Gastroesophageal sphincter (tissue), 4 donors: ENCODE data around the gene DDX19B. TPM values are rescaled to one million over a fixed set of nuclear protein-coding genes. Genes with fewer than 3 reads are reported as not detected.

Source experiments
- ATAC-seq: fragments of 150-250 bp; one replicate; pipeline ENCODE4 v1.9.1; 2016; ENCODE audit warnings: mild to moderate bottlenecking, moderate library complexity
- H3K27ac ChIP-seq, 4 donors: fragments of 200-600 bp; sonication (generic) in 3 of 4; 1 replicate in 3 of 4; 2 replicates in 1 of 4; pipeline ENCODE4 v1.5.1; 2016 to 2019
- H3K27me3 ChIP-seq: fragments of 200-600 bp; sonication (generic); one replicate; pipeline ENCODE4 v1.5.1; 2019
- H3K36me3 ChIP-seq, 2 donors: fragments of 200-600 bp; sonication (generic); one replicate each; pipeline ENCODE4 v1.5.1; 2019; ENCODE audit warnings: control low read depth in 1 of 2
- H3K4me1 ChIP-seq, 3 donors: fragments of 200-600 bp; sonication (generic); 1 replicate in 2 of 3; 2 replicates in 1 of 3; pipeline ENCODE4 v1.5.1; 2016 to 2019; ENCODE audit warnings: control low read depth in 2 of 3
- H3K4me3 ChIP-seq, 2 donors: fragments of 200-600 bp; sonication (generic); one replicate each; pipeline ENCODE4 v1.5.1; 2019; ENCODE audit warnings: mild to moderate bottlenecking in 1 of 2, moderate library complexity in 1 of 2
- H3K9me3 ChIP-seq, 3 donors: fragments of 200-600 bp; sonication (generic); one replicate each; pipeline ENCODE4 v1.5.1; 2017 to 2019; ENCODE audit warnings: control low read depth in 2 of 3
- EP300 ChIP-seq: sonication (generic); formaldehyde crosslinking; IDR thresholded peaks from one replicate; pipeline ENCODE4 v1.6.1; 2017; ENCODE audit warnings: antibody characterized with exemption, mild to moderate bottlenecking
- POLR2A ChIP-seq, 2 donors: fragments of 450-650 bp; IDR thresholded peaks; one replicate each; pipeline ENCODE4 v1.6.1; 2017; ENCODE audit warnings: antibody characterized with exemption in 2 of 2, mild to moderate bottlenecking in 2 of 2, moderate library complexity in 1 of 2
- POLR2AphosphoS5 ChIP-seq: sonication (generic); formaldehyde crosslinking; IDR thresholded peaks from one replicate; pipeline ENCODE4 v1.6.1; 2017; ENCODE audit warnings: antibody characterized with exemption
- WGBS, 2 donors: methylation state at CpG; one replicate each; pipeline ENCODE4 v1.1.5; 2018; ENCODE audit warnings: low coverage in 1 of 2; 5-methylcytosine and 5-hydroxymethylcytosine counted together
- total RNA-seq, 4 donors: library from RNA; depleted of rRNA; stranded (reverse); fragments of >200 nt; gene quantifications; one replicate each; pipeline ENCODE4 v1.1.0, GENCODE V29; 2016
- TF ChIP-seq, protein P1 (sequence below), 4 experiments: fragments of 200-600 bp in 2 of 4; fragments of 450-650 bp in 2 of 4; sonication (generic) in 1 of 4; IDR thresholded peaks; one replicate each; pipeline ENCODE4 v1.5.1; 2017 to 2019; ENCODE audit warnings: antibody characterized with exemption in 4 of 4, mild to moderate bottlenecking in 2 of 4, moderate library complexity in 2 of 4

DDX19B gene
- total RNA-seq, 4 donors from 2014 or later, result 25.4 to 44.0 (median 30.4) TPM

GRCh38 chr16:70377782-70378181 is 78.8 kb downstream of the DDX19B start:
- no peak overlapping the region for H3K4me3 ChIP-seq
- no peaks in the 10 kb centered on the region for H3K9me3 ChIP-seq
- peaks cover 0 to 35% of the 10 kb centered on the region in 2 donors for H3K36me3 ChIP-seq
- H3K4me1 ChIP-seq, result peaks cover 0 to 23% (median 10%) of the 10 kb centered on the region in 3 donors
- no peak for ATAC-seq
- H3K27me3 ChIP-seq, result no peaks in the 10 kb centered on the region
- whole genome bisulfite sequencing, 2 donors, result 45 to 83% methylated on average over 2 of the region's 2 CpGs
- no peak for TF ChIP-seq EP300
- TF ChIP-seq POLR2AphosphoS5, result no peak
- TF ChIP-seq POLR2A (IDR thresholded peaks at IDR 0.05), result no peak
- TF ChIP-seq, protein P1, sequence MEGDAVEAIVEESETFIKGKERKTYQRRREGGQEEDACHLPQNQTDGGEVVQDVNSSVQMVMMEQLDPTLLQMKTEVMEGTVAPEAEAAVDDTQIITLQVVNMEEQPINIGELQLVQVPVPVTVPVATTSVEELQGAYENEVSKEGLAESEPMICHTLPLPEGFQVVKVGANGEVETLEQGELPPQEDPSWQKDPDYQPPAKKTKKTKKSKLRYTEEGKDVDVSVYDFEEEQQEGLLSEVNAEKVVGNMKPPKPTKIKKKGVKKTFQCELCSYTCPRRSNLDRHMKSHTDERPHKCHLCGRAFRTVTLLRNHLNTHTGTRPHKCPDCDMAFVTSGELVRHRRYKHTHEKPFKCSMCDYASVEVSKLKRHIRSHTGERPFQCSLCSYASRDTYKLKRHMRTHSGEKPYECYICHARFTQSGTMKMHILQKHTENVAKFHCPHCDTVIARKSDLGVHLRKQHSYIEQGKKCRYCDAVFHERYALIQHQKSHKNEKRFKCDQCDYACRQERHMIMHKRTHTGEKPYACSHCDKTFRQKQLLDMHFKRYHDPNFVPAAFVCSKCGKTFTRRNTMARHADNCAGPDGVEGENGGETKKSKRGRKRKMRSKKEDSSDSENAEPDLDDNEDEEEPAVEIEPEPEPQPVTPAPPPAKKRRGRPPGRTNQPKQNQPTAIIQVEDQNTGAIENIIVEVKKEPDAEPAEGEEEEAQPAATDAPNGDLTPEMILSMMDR (IDR thresholded peaks at IDR 0.05), result no peak
- H3K27ac ChIP-seq, result no peak overlapping the region

DNA sequence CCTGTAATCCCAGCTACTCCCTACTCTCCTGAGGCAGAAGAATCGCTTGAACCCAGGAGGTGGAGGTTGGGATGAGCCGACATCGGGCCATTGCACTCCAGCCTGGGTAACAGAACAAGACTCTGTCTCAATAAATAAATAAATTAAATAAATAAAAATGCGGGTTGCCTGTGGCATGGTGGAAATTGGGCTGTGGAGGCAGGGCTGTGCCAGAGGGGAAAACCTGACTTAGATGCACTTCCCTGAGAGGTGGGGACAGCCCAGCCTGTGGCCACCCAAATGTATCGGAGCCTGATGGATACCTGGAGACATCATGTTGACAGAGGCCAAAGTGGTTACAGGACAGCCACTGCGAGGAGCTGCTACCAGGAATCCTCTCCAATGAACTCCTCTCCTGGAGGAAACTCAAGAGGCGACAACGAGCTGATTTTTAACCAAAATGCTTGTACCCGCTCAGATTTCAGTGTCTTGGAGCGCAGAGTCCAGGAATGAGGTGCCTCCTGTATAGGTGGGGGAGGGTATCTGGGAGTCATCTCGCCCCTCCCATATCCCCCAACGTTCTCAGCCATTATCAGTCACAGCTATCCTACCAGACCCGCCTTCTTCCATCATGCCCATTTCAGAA is 80.0 kb downstream of the DDX19B start:
- Histone ChIP-seq H3K4me3 (no peak overlapping the region), H3K36me3 (peaks cover 0 to 30% of the 10 kb centered on the region in 2 donors), H3K4me1 (peaks cover 0 to 23% (median 10%) of the 10 kb centered on the region in 3 donors), H3K27me3 (no peaks in the 10 kb centered on the region), H3K9me3 (no peaks in the 10 kb centered on the region), H3K27ac (no peak overlapping the region)
- 50 to 75% methylated on average over 2 to 10 of the region's 13 CpGs for WGBS, 2 donors
- no peak for ATAC-seq
- TF ChIP-seq, protein P1 (IDR thresholded peaks at IDR 0.05), result no peak
- TF ChIP-seq EP300, result no peak
- no peak for TF ChIP-seq POLR2A (IDR thresholded peaks at IDR 0.05)
- TF ChIP-seq POLR2AphosphoS5, result no peak

DNA sequence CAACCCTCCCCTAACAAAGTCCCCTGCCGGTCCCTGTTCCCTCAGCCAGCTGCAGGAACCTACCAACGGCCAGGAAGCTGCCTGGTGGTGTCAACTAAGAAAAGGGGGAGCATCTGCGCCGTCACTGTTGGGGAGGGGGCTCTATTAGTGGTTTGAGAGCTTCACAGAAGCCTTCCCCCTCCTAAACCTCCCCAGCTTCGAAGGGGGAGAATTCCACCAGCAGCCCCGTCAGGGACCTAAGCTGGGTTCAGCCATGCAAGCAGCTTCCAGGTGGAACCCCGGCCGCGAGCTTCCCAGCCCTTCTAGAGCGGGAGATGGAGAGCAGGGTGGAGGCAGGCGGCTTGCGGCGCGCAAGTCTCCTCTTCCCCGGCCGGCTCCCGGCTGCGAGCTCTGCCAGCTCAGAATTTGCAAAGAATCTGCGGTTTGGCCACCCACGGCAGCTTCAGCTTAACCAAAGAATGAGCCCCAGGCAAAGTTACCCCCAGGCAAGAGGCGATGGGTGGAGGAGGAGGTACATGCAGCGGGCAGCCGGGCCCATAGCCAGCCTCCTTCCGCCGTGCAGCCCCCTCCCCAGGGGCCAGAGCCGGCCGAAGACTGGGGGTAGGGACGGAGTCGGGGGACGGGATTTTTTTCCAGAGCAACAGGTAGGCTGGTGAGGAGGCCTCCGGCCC is 81.4 kb downstream of the DDX19B start:
- Histone ChIP-seq H3K9me3 (no peaks in the 10 kb centered on the region), H3K27me3 (no peaks in the 10 kb centered on the region), H3K4me1 (peaks cover 0 to 23% (median 10%) of the 10 kb centered on the region in 3 donors), H3K36me3 (peaks cover 0 to 29% of the 10 kb centered on the region in 2 donors), H3K4me3 (peak overlapping the region; percentile 38 to 79), H3K27ac (peak overlapping the region; percentile 25 to 92 (median 88))
- WGBS, 2 donors, result 0% methylated on average over 5 of the region's 31 CpGs; no CpG with 5 or more reads in 1 of the 2 donors
- TF ChIP-seq, protein P1 (IDR thresholded peaks at IDR 0.05), result no peak
- TF ChIP-seq EP300 (no peak), POLR2AphosphoS5 (no peak), POLR2A (IDR thresholded peaks at IDR 0.05) (no peak)
- peak; percentile 4 for ATAC-seq

- TF ChIP-seq, protein P1 (IDR thresholded peaks at IDR 0.05), result peak in 1 of 4 experiments; percentile 57
- TF ChIP-seq EP300 (no peak), POLR2AphosphoS5 (peak; percentile 67), POLR2A (IDR thresholded peaks at IDR 0.05) (peak in 1 of 2 donors; percentile 28)
- H3K4me3 ChIP-seq, result peak overlapping the region; percentile 38 to 79
- ATAC-seq, result peak; percentile 98
- H3K27ac ChIP-seq, result peak overlapping the region; percentile 25 to 92 (median 88)
- H3K36me3 ChIP-seq, result peaks cover 0 to 27% of the 10 kb centered on the region in 2 donors
- H3K4me1 ChIP-seq, result peaks cover 0 to 23% (median 10%) of the 10 kb centered on the region in 3 donors
- H3K27me3 ChIP-seq, result no peaks in the 10 kb centered on the region
- 0% methylated on average over 12 of the region's 52 CpGs; no CpG with 5 or more reads in 1 of the 2 donors for WGBS, 2 donors
- H3K9me3 ChIP-seq, result no peaks in the 10 kb centered on the region
Observed at GRCh38 chr16:70380919-70381603, 82.1 kb downstream of the DDX19B start.
